HCT116 (cell line): Measurements from ENCODE around the gene STARD3NL. TPM values are rescaled to one million over a fixed set of nuclear protein-coding genes. Genes with fewer than 3 reads are reported as not detected.

Source experiments
- ATAC-seq: fragments of 200-7000 bp; cut with Tn5 transposase; 2 replicates; pipeline ENCODE4 v1.9.1; 2020; ENCODE audit warnings: mild to moderate bottlenecking, moderate library complexity
- BruUV-seq: library from RNA; stranded (reverse); fragments of 400-500 nt; replicated peaks from 2 replicates; lab custom pipeline; 2021; lab: Mats Ljungman, UMichigan
- CTCF ChIA-PET: fragments of 300-600 bp; sonication (Branson Sonifier 250); formaldehyde crosslinking; loops from one replicate; lab custom pipeline; 2021; ENCODE audit warnings: antibody characterized with exemption; lab: Charles Lee
- POLR2A ChIA-PET: fragments of 300-600, 350-600 bp; sonication (Branson Sonifier 250); formaldehyde crosslinking; loops from one replicate; lab custom pipeline; 2021; ENCODE audit warnings: antibody characterized with exemption; lab: Charles Lee
- RAD21 ChIA-PET, 2 experiments: fragments of 300-600 bp; sonication (Branson Sonifier 250); formaldehyde crosslinking; loops; one replicate each; lab custom pipeline; 2023; ENCODE audit warnings: low total read pairs in 2 of 2; ENCODE audit not compliant: uncharacterized antibody in 2 of 2, unreplicated experiment in 2 of 2, low non-redundant PET in 1 of 2; lab: Charles Lee
- DNase-seq: peaks from one replicate; pipeline ENCODE4 v3.0.0-alpha.2; 2010; ENCODE audit warnings: low read depth, low spot score
- H2AFZ ChIP-seq: fragments of 200-600 bp; shearing (Covaris generic), sonication (generic); 2 replicates; pipeline ENCODE4 v1.6.1; 2017; ENCODE audit warnings: low read depth, mixed run types, mixed read lengths, antibody characterized with exemption, low read length; ENCODE audit not compliant: poor library complexity, severe bottlenecking
- H3K27ac ChIP-seq: 2 replicates; pipeline ENCODE4 v1.5.1; 2012; ENCODE audit warnings: low read depth, low read length
- H3K27me3 ChIP-seq: fragments of 200-600 bp; sonication (generic); 2 replicates; pipeline ENCODE4 v1.6.1; 2016; ENCODE audit warnings: mixed run types, low read length, mixed read lengths; ENCODE audit not compliant: insufficient read depth
- H3K36me3 ChIP-seq, 2 experiments: fragments of 200-500 bp in 1 of 2; fragments of 200-600 bp in 1 of 2; sonication (Bioruptor generic) in 1 of 2; sonication (generic) in 1 of 2; 2 replicates each; pipeline versions ENCODE4 v1.5.1 to v1.6.1; 2014 to 2016; ENCODE audit warnings: low read length in 2 of 2, inconsistent platforms in 1 of 2, mixed read lengths in 1 of 2, mixed run types in 1 of 2; ENCODE audit not compliant: insufficient read depth in 2 of 2, control insufficient read depth in 1 of 2
- H3K4me1 ChIP-seq, 2 experiments: fragments of 200-600 bp in 1 of 2; sonication (generic) in 1 of 2; 2 replicates each; pipeline versions ENCODE4 v1.5.1 to v1.6.1; 2012 to 2017; ENCODE audit warnings: low read length in 2 of 2, inconsistent platforms in 1 of 2, mild to moderate bottlenecking in 1 of 2, mixed read lengths in 1 of 2, mixed run types in 1 of 2, moderate library complexity in 1 of 2; ENCODE audit not compliant: insufficient read depth in 2 of 2, control insufficient read depth in 1 of 2
- H3K4me2 ChIP-seq: fragments of 200-600 bp; sonication (generic); 2 replicates; pipeline ENCODE4 v1.6.1; 2017; ENCODE audit warnings: mixed run types, low read length, mixed read lengths
- H3K4me3 ChIP-seq, 2 experiments: fragments of 200-600 bp in 1 of 2; sonication (generic) in 1 of 2; replicated peaks in 1 of 2; 2 replicates each; pipeline ENCODE4 v1.5.1; 2011 to 2016; ENCODE audit warnings: low read length in 2 of 2, control low read depth in 1 of 2, low read depth in 1 of 2, mild to moderate bottlenecking in 1 of 2, mixed read lengths in 1 of 2, mixed run types in 1 of 2
- H3K79me2 ChIP-seq: fragments of 200-600 bp; sonication (generic); 2 replicates; pipeline ENCODE4 v1.6.1; 2017; ENCODE audit warnings: mild to moderate bottlenecking, mixed run types, low read length, moderate library complexity, mixed read lengths; ENCODE audit not compliant: insufficient read depth
- H3K9ac ChIP-seq: fragments of 200-600 bp; sonication (generic); 2 replicates; pipeline ENCODE4 v1.6.1; 2016; ENCODE audit warnings: low read length, mixed read lengths
- H3K9me2 ChIP-seq: fragments of 200-600 bp; sonication (generic), shearing (Covaris generic); 2 replicates; pipeline ENCODE4 v1.6.1; 2017; ENCODE audit warnings: mixed run types, mild to moderate bottlenecking, moderate library complexity; ENCODE audit not compliant: insufficient read depth
- H3K9me3 ChIP-seq, 2 experiments: fragments of 200-500 bp in 1 of 2; fragments of 200-600 bp in 1 of 2; sonication (Bioruptor generic) in 1 of 2; sonication (generic) in 1 of 2; 2 replicates each; pipeline ENCODE4 v1.6.1; 2014 to 2017; ENCODE audit warnings: low read length in 2 of 2, mixed read lengths in 2 of 2, inconsistent platforms in 1 of 2, low read depth in 1 of 2, mild to moderate bottlenecking in 1 of 2, mixed run types in 1 of 2, moderate library complexity in 1 of 2; ENCODE audit not compliant: control insufficient read depth in 1 of 2, insufficient read depth in 1 of 2
- H4K20me1 ChIP-seq: fragments of 200-600 bp; sonication (generic), shearing (Covaris generic); 2 replicates; pipeline ENCODE4 v1.6.1; 2017; ENCODE audit warnings: mixed run types, mild to moderate bottlenecking, moderate library complexity; ENCODE audit not compliant: insufficient read depth
- CBX3 ChIP-seq: IDR thresholded peaks from 2 replicates; pipeline ENCODE4 v1.6.1; 2012; ENCODE audit warnings: low read depth
- CEBPB ChIP-seq: IDR thresholded peaks from 2 replicates; pipeline ENCODE4 v1.6.1; 2012; ENCODE audit warnings: low read depth
- CTCF ChIP-seq, 3 experiments: fragments of 200-600 bp in 1 of 3; sonication (generic) in 1 of 3; IDR thresholded peaks in 2 of 3; conservative IDR thresholded peaks in 1 of 3; 2 replicates each; pipeline ENCODE4 v1.5.1; 2012 to 2017; ENCODE audit warnings: low read depth in 2 of 3, low read length in 2 of 3, antibody characterized with exemption in 1 of 3, borderline replicate concordance in 1 of 3, control low read depth in 1 of 3, mild to moderate bottlenecking in 1 of 3, mixed read lengths in 1 of 3, mixed run types in 1 of 3, moderate library complexity in 1 of 3; ENCODE audit not compliant: insufficient read depth in 1 of 3
- EGR1 ChIP-seq: IDR thresholded peaks from 2 replicates; pipeline ENCODE4 v1.6.1; 2012; ENCODE audit warnings: low read depth
- ELF1 ChIP-seq: IDR thresholded peaks from 2 replicates; pipeline ENCODE4 v1.6.1; 2012; ENCODE audit warnings: low read depth, borderline replicate concordance
- EZH2 ChIP-seq: fragments of 200-600 bp; sonication (generic); IDR thresholded peaks from 2 replicates; pipeline ENCODE4 v1.6.1; 2017; ENCODE audit warnings: antibody characterized with exemption, mixed run types
- EZH2phosphoT487 ChIP-seq: fragments of 200-600 bp; IDR thresholded peaks from 2 replicates; pipeline ENCODE4 v1.6.1; 2018; ENCODE audit warnings: antibody characterized with exemption, borderline replicate concordance
- FOSL1 ChIP-seq: IDR thresholded peaks from 2 replicates; pipeline ENCODE4 v1.6.1; 2012; ENCODE audit warnings: low read depth
- POLR2A ChIP-seq: IDR thresholded peaks from 2 replicates; pipeline ENCODE4 v1.7.0; 2011; ENCODE audit warnings: borderline replicate concordance; ENCODE audit not compliant: insufficient read depth, insufficient read length; ENCODE audit errors: extremely low read depth
- POLR2AphosphoS5 ChIP-seq: IDR thresholded peaks from 2 replicates; pipeline ENCODE4 v1.6.1; 2011; ENCODE audit warnings: mild to moderate bottlenecking, low read depth, low read length, moderate library complexity
- SIN3A ChIP-seq: IDR thresholded peaks from 2 replicates; pipeline ENCODE4 v1.6.1; 2012; ENCODE audit warnings: low read depth
- SP1 ChIP-seq: IDR thresholded peaks from 2 replicates; pipeline ENCODE4 v1.6.1; 2012; ENCODE audit warnings: low read depth
- SRF ChIP-seq: IDR thresholded peaks from 2 replicates; pipeline ENCODE4 v1.6.1; 2012; ENCODE audit warnings: low read depth
- TCF7L2 ChIP-seq: IDR thresholded peaks from 2 replicates; pipeline ENCODE4 v1.7.0; 2011; ENCODE audit warnings: borderline replicate concordance, inconsistent platforms; ENCODE audit not compliant: insufficient read depth, insufficient read length; ENCODE audit errors: extremely low read depth
- YY1 ChIP-seq: IDR thresholded peaks from 2 replicates; pipeline ENCODE4 v1.6.1; 2011; ENCODE audit warnings: low read length, low read depth, moderate library complexity, mild to moderate bottlenecking; ENCODE audit not compliant: insufficient replicate concordance; ENCODE audit errors: extremely low read depth
- ZFX ChIP-seq: fragments of 450-650 bp; IDR thresholded peaks from 2 replicates; pipeline ENCODE4 v1.6.1; 2017
- intact Hi-C: fragments of 100-400 bp; cut with micrococcal nuclease; formaldehyde crosslinking; loops from 2 replicates; pipeline ENCODE4 v1.10.0; 2022
- total RNA-seq: library from RNA; stranded (reverse); gene quantifications from one replicate; pipeline ENCODE4 v1.2.1, GENCODE V29; 2021; ENCODE audit not compliant: unreplicated experiment
- TF ChIP-seq, protein P1 (sequence below): IDR thresholded peaks from 2 replicates; pipeline ENCODE4 v1.6.1; 2012
- TF ChIP-seq, protein P2 (sequence below): IDR thresholded peaks from 2 replicates; pipeline ENCODE4 v1.6.1; 2011; ENCODE audit warnings: mild to moderate bottlenecking, low read length, moderate library complexity; ENCODE audit not compliant: insufficient replicate concordance; ENCODE audit errors: extremely low read depth

The STARD3NL gene
- total RNA-seq, 1 experiment from 2014 or later, result 32.0 TPM

GRCh38 chr7:38217672-38218071, 39.6 kb downstream of the STARD3NL start:
- ChIA-PET POLR2A (no interaction called here), CTCF (interaction anchor here (1.7 to 3.3 kb wide), 3 partner anchors 101 to 117 kb away, joined by 5 to 49 read pairs (median 5); no protein-coding TSS in a partner anchor), RAD21 (no interaction called here)
- Histone ChIP-seq H3K36me3 (peaks cover 0 to 21% of the 10 kb centered on the region in 2 experiments; a peak in 2 of 4 replicates), H4K20me1 (no peaks in the 10 kb centered on the region), H3K4me3 (no peak overlapping the region), H3K9me2 (no peaks in the 10 kb centered on the region), H2AFZ (no peak overlapping the region), H3K4me1 (no peaks in the 10 kb centered on the region), H3K27ac (no peak overlapping the region), H3K9me3 (no peaks in the 10 kb centered on the region), H3K79me2 (no peaks in the 10 kb centered on the region), H3K27me3 (no peaks in the 10 kb centered on the region), H3K9ac (no peak overlapping the region), H3K4me2 (no peak overlapping the region)
- no TSS peak for BruUV-seq
- ATAC-seq, result no peak
- intact Hi-C loops, result no loop called here
- TF ChIP-seq CBX3, result no peak
- TF ChIP-seq FOSL1, result no peak
- no peak for TF ChIP-seq EZH2phosphoT487
- TF ChIP-seq POLR2A, result no peak
- no peak for TF ChIP-seq SRF
- no peak for TF ChIP-seq EGR1
- no peak for TF ChIP-seq SIN3A
- no peak for TF ChIP-seq YY1
- no peak for TF ChIP-seq ELF1
- TF ChIP-seq POLR2AphosphoS5, result no peak
- TF ChIP-seq TCF7L2, result no peak
- TF ChIP-seq ZFX, result no peak
- DNase-seq, result no peak

- ATAC-seq, result no peak
- Histone ChIP-seq H4K20me1 (no peaks in the 10 kb centered on the region), H3K4me3 (no peak overlapping the region), H3K4me1 (no peaks in the 10 kb centered on the region), H3K79me2 (no peaks in the 10 kb centered on the region), H2AFZ (no peak overlapping the region), H3K9me3 (no peaks in the 10 kb centered on the region), H3K4me2 (no peak overlapping the region), H3K27ac (no peak overlapping the region), H3K9me2 (no peaks in the 10 kb centered on the region), H3K36me3 (peaks cover 0 to 21% of the 10 kb centered on the region in 2 experiments; a peak in 2 of 4 replicates), H3K27me3 (no peaks in the 10 kb centered on the region), H3K9ac (no peak overlapping the region)
- intact Hi-C loops, result loop anchor here (5.0 kb wide), 2 partner anchors 97 to 303 kb away; partner anchors contain the start of gene SFRP4
- RAD21 ChIA-PET, result no interaction called here
- no peak for TF ChIP-seq SRF
- TF ChIP-seq YY1, result no peak
- no peak for TF ChIP-seq SP1
- TF ChIP-seq, protein P1, sequence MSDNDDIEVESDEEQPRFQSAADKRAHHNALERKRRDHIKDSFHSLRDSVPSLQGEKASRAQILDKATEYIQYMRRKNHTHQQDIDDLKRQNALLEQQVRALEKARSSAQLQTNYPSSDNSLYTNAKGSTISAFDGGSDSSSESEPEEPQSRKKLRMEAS, result no peak
- no peak for TF ChIP-seq EZH2
- TF ChIP-seq, protein P2, sequence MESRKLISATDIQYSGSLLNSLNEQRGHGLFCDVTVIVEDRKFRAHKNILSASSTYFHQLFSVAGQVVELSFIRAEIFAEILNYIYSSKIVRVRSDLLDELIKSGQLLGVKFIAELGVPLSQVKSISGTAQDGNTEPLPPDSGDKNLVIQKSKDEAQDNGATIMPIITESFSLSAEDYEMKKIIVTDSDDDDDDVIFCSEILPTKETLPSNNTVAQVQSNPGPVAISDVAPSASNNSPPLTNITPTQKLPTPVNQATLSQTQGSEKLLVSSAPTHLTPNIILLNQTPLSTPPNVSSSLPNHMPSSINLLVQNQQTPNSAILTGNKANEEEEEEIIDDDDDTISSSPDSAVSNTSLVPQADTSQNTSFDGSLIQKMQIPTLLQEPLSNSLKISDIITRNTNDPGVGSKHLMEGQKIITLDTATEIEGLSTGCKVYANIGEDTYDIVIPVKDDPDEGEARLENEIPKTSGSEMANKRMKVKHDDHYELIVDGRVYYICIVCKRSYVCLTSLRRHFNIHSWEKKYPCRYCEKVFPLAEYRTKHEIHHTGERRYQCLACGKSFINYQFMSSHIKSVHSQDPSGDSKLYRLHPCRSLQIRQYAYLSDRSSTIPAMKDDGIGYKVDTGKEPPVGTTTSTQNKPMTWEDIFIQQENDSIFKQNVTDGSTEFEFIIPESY, result no peak
- TF ChIP-seq POLR2A, result no peak
- TF ChIP-seq TCF7L2, result no peak
- no peak for TF ChIP-seq CEBPB
- TF ChIP-seq CTCF (IDR thresholded peaks at IDR 0.05 in 2 of 3, conservative IDR thresholded peaks at IDR 0.05 in 1 of 3; ENCODE audit: borderline replicate concordance in 1 of 3, insufficient read depth in 1 of 3, low read depth in 2 of 3, low read length in 2 of 3), result no peak
- no TSS peak for BruUV-seq
- POLR2A ChIA-PET, result no interaction called here
- no peak for DNase-seq
- CTCF ChIA-PET, result interaction anchor here (0.8 to 1.6 kb wide), 3 partner anchors 110 to 111 kb away, joined by 3 to 5 read pairs (median 4); no protein-coding TSS in a partner anchor
These were observed 42.4 kb downstream of the STARD3NL start for GRCh38 chr7:38220452-38220851.
